Measurements from ENCODE around the gene EGFLAM. TPM values are rescaled to one million over a fixed set of nuclear protein-coding genes. Genes with fewer than 3 reads are reported as not detected.

EGFLAM gene
- total RNA-seq, 1 experiment from 2014 or later: 1.1 TPM

- ATAC-seq (no peak), DNase-seq (ENCODE audit: low spot score) (no peak)
- ChIA-PET CTCF (interaction anchor here (1.1 to 1.8 kb wide), 2 partner anchors 12 to 26 kb away, joined by 3 to 7 read pairs; no protein-coding TSS in a partner anchor), POLR2A (no interaction called here)
- H3K9me3 Mint-ChIP-seq: no peaks in the 10 kb centered on the region
- H3K27ac Mint-ChIP-seq: no peak overlapping the region
- H3K36me3 Mint-ChIP-seq: no peaks in the 10 kb centered on the region
- no peaks in the 10 kb centered on the region for H3K27me3 Mint-ChIP-seq (ENCODE audit: low read depth)
- H3K4me1 Mint-ChIP-seq: peaks cover 18% of the 10 kb centered on the region
- TF ChIP-seq JUN (CRISPR knock-in tag; IDR thresholded peaks at IDR 0.05) (no peak), AR (CRISPR knock-in tag; IDR thresholded peaks at IDR 0.05) (no peak)
- no peak overlapping the region for H3K4me3 Mint-ChIP-seq
Measured at GRCh38 chr5:38408446-38409198, 150.3 kb downstream of the EGFLAM start.

GRCh38 chr5:38410304-38410990 is 152.1 kb downstream of the EGFLAM start:
- ChIA-PET POLR2A (interaction anchor here (0.7 kb wide), 1 partner anchor 268 kb away, joined by 4 read pairs; no protein-coding TSS in a partner anchor), CTCF (interaction anchor here (1.0 to 1.7 kb wide), 2 partner anchors 10 to 28 kb away, joined by 3 to 20 read pairs; no protein-coding TSS in a partner anchor)
- no peak overlapping the region for H3K27ac Mint-ChIP-seq
- no peaks in the 10 kb centered on the region for H3K27me3 Mint-ChIP-seq (ENCODE audit: low read depth)
- peaks cover 15% of the 10 kb centered on the region for H3K4me1 Mint-ChIP-seq
- H3K4me3 Mint-ChIP-seq: no peak overlapping the region
- ATAC-seq (peak; percentile 58), DNase-seq (ENCODE audit: low spot score) (no peak)
- no peaks in the 10 kb centered on the region for H3K36me3 Mint-ChIP-seq
- H3K9me3 Mint-ChIP-seq: no peaks in the 10 kb centered on the region
- no peak for TF ChIP-seq FOXP1 (CRISPR knock-in tag; IDR thresholded peaks at IDR 0.05; ENCODE audit: borderline replicate concordance)
- TF ChIP-seq USF2 (CRISPR knock-in tag; IDR thresholded peaks at IDR 0.05): no peak
- no peak for TF ChIP-seq ATF6 (CRISPR knock-in tag; IDR thresholded peaks at IDR 0.05)
- no peak for TF ChIP-seq HMGA2 (CRISPR knock-in tag; IDR thresholded peaks at IDR 0.05)
- no peak for TF ChIP-seq PREB (CRISPR knock-in tag; IDR thresholded peaks at IDR 0.05; ENCODE audit: borderline replicate concordance)
- no peak for TF ChIP-seq GRHL2 (CRISPR knock-in tag; IDR thresholded peaks at IDR 0.05; ENCODE audit: insufficient replicate concordance, severe bottlenecking)
- TF ChIP-seq ZNF317 (CRISPR knock-in tag; IDR thresholded peaks at IDR 0.05; ENCODE audit: borderline replicate concordance, low read depth): no peak
- no peak for TF ChIP-seq ZMAT4 (CRISPR knock-in tag; IDR thresholded peaks at IDR 0.05)
- no peak for TF ChIP-seq RORB (CRISPR knock-in tag; IDR thresholded peaks at IDR 0.05)
- no peak for TF ChIP-seq FOXP4 (CRISPR knock-in tag; IDR thresholded peaks at IDR 0.05)
- no peak for TF ChIP-seq E2F5 (CRISPR knock-in tag; IDR thresholded peaks at IDR 0.05)
- no peak for TF ChIP-seq GTF2I (CRISPR knock-in tag; conservative IDR thresholded peaks at IDR 0.05)
- no peak for TF ChIP-seq IRF1 (CRISPR knock-in tag; IDR thresholded peaks at IDR 0.05)
- TF ChIP-seq ZSCAN18 (CRISPR knock-in tag; IDR thresholded peaks at IDR 0.05): no peak
- no peak for TF ChIP-seq ZNF512 (CRISPR knock-in tag; IDR thresholded peaks at IDR 0.05; ENCODE audit: borderline replicate concordance)
